Karpas-422 (cell line): ENCODE data around the gene SKAP1. TPM values are rescaled to one million over a fixed set of nuclear protein-coding genes. Genes with fewer than 3 reads are reported as not detected.
A peak's percentile ranks its signal among the peaks of the same experiment; 100 is the strongest.

Source experiments
- DNase-seq: peaks from one replicate; pipeline ENCODE4 v3.0.0-alpha.2; 2015
- H2AFZ ChIP-seq: fragments of 200-600 bp; sonication (generic); 2 replicates; pipeline ENCODE4 v1.6.1; 2014; ENCODE audit warnings: antibody characterized with exemption, low read length, mixed read lengths
- H3K27ac ChIP-seq: fragments of 200-600 bp; sonication (generic); 2 replicates; pipeline ENCODE4 v1.5.1; 2014; ENCODE audit warnings: mild to moderate bottlenecking, low read length, moderate library complexity
- H3K27me3 ChIP-seq: fragments of 200-600 bp; sonication (generic); 2 replicates; pipeline ENCODE4 v1.6.1; 2014; ENCODE audit warnings: low read length, mixed read lengths
- H3K36me3 ChIP-seq: fragments of 200-600 bp; sonication (generic); 2 replicates; pipeline ENCODE4 v1.6.1; 2014; ENCODE audit warnings: low read length, mixed read lengths; ENCODE audit not compliant: insufficient read depth
- H3K4me1 ChIP-seq: fragments of 200-600 bp; sonication (generic); 2 replicates; pipeline ENCODE4 v1.6.1; 2014; ENCODE audit warnings: mild to moderate bottlenecking, low read length, mixed read lengths
- H3K4me2 ChIP-seq: fragments of 200-600 bp; sonication (generic); 2 replicates; pipeline ENCODE4 v1.6.1; 2014; ENCODE audit warnings: low read length, low read depth, mild to moderate bottlenecking; ENCODE audit not compliant: poor library complexity, severe bottlenecking
- H3K4me3 ChIP-seq: fragments of 200-600 bp; sonication (generic); 2 replicates; pipeline ENCODE4 v1.5.1; 2014; ENCODE audit warnings: mild to moderate bottlenecking, antibody characterized with exemption, low read length, mixed read lengths
- H3K79me2 ChIP-seq: fragments of 200-600 bp; sonication (generic); 2 replicates; pipeline ENCODE4 v1.6.1; 2014; ENCODE audit warnings: mild to moderate bottlenecking, low read length, mixed read lengths
- H3K9ac ChIP-seq: fragments of 200-600 bp; sonication (generic); 2 replicates; pipeline ENCODE4 v1.6.0; 2014; ENCODE audit warnings: low read length
- H3K9me2 ChIP-seq: fragments of 200-600 bp; sonication (generic), shearing (Covaris generic); replicated peaks from 2 replicates; pipeline ENCODE4 v1.6.0; 2014; ENCODE audit warnings: mild to moderate bottlenecking, low read length, moderate library complexity; ENCODE audit not compliant: insufficient read depth
- H3K9me3 ChIP-seq: fragments of 300-700, 200-600 bp; sonication (generic); 2 replicates; pipeline ENCODE4 v1.6.1; 2014; ENCODE audit warnings: low read length, mixed read lengths
- H4K20me1 ChIP-seq: fragments of 200-600 bp; sonication (generic); 2 replicates; pipeline ENCODE4 v1.6.1; 2014; ENCODE audit warnings: mild to moderate bottlenecking, antibody characterized with exemption, low read length, low read depth; ENCODE audit not compliant: insufficient read depth
- total RNA-seq: library from RNA; depleted of rRNA; stranded (reverse); fragments of >200 nt; shearing (Covaris generic); gene quantifications from 2 replicates; pipeline ENCODE4 v1.2.3, GENCODE V29; 2014; ENCODE audit warnings: low replicate concordance

Gene SKAP1
- total RNA-seq, 1 experiment from 2014 or later, result 1.2 TPM

DNA sequence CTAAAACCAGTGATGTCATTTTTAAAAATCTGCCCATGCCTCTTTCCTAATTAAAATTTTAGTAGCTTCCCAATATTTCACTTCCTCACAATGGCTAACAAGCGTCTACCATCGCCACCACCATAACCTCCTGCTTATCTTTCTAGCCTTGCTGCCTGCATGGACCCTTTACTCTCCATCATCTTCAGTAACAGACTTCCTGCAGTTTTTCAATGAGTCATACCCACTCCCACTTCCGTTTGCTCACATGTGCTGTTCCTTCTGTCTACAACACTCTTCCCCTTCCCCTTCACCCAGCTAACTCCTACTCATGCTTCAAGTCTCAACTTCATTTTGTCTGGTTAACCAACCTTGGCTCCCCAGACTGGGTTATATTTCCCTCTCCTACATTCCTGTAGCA, 12.8 kb upstream of the SKAP1 start:
- H3K79me2 ChIP-seq, result no peaks in the 10 kb centered on the region
- no peaks in the 10 kb centered on the region for H3K9me2 ChIP-seq
- no peak overlapping the region for H3K4me3 ChIP-seq
- H3K9ac ChIP-seq, result no peak overlapping the region
- H2AFZ ChIP-seq, result no peak overlapping the region
- no peaks in the 10 kb centered on the region for H3K9me3 ChIP-seq
- H3K36me3 ChIP-seq, result no peaks in the 10 kb centered on the region
- no peaks in the 10 kb centered on the region for H3K27me3 ChIP-seq
- H3K4me2 ChIP-seq, result no peak overlapping the region
- H3K27ac ChIP-seq, result peak overlapping the region; percentile 87
- DNase-seq, result no peak
- H4K20me1 ChIP-seq, result no peaks in the 10 kb centered on the region
- peaks cover 58% of the 10 kb centered on the region for H3K4me1 ChIP-seq

DNA sequence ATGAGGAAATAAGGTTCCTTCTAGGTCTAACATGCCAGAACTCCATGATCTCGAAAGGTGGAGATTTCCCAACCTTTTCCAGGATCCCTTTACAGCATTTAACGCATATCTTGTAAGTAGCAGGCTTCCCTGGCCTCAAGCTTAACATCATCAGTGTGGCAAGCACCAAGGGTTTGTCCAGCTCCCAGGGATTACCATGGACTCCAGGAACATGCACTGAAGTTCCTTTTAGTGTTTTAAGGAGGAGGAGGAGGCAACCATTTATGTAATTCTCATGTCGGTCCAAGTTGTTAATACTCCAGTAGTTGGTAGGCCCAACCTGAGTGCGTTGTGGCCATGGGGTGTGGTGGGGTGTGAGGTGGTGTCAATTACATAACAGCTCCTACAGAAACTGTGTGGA, 11.8 kb upstream of the SKAP1 start:
- Histone ChIP-seq H3K4me3 (no peak overlapping the region), H3K27me3 (no peaks in the 10 kb centered on the region), H3K9me2 (no peaks in the 10 kb centered on the region), H3K79me2 (no peaks in the 10 kb centered on the region), H3K4me1 (peaks cover 58% of the 10 kb centered on the region), H4K20me1 (no peaks in the 10 kb centered on the region), H3K27ac (peak overlapping the region; percentile 87), H3K9me3 (no peaks in the 10 kb centered on the region), H3K4me2 (peak overlapping the region; percentile 55), H3K9ac (0 out of 2 replicates have a peak overlapping the region, but pooled peaks have one; percentile 7), H3K36me3 (no peaks in the 10 kb centered on the region), H2AFZ (peak overlapping the region; percentile 33; the same call in 1 of the 2 replicates)
- no peak for DNase-seq

DNA sequence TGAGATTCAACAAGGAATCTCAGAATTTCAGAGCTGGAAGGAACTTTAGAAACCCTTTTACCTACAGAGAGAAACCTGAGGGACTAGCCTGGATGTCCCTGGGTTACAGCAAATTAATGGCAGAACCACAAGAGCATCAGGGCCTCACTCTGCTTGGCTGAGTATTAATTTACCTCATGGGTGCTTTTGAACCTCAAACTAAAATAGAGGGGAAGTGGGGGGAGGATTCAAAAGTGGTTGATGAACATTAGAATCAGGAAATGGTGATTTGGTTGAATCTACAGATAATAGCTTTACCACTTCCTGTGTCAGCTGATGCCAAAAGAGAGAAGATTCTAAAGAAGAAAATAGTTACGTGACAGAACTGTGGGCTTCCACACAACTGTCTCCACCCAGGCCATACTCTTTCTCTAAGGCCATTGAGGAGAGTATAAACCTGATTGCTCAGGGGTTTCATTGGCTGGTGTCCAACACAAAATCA, 11.3 kb upstream of the SKAP1 start:
- Histone ChIP-seq H4K20me1 (no peaks in the 10 kb centered on the region), H3K9me3 (no peaks in the 10 kb centered on the region), H2AFZ (peak overlapping the region; percentile 33), H3K4me2 (peak overlapping the region; percentile 55), H3K27me3 (no peaks in the 10 kb centered on the region), H3K79me2 (no peaks in the 10 kb centered on the region), H3K36me3 (no peaks in the 10 kb centered on the region), H3K9me2 (no peaks in the 10 kb centered on the region), H3K4me1 (peaks cover 56% of the 10 kb centered on the region), H3K9ac (peak overlapping the region; percentile 38), H3K4me3 (peak overlapping the region; percentile 7; the same call in 1 of the 2 replicates), H3K27ac (peak overlapping the region; percentile 87)
- peak; percentile 91 for DNase-seq

DNA sequence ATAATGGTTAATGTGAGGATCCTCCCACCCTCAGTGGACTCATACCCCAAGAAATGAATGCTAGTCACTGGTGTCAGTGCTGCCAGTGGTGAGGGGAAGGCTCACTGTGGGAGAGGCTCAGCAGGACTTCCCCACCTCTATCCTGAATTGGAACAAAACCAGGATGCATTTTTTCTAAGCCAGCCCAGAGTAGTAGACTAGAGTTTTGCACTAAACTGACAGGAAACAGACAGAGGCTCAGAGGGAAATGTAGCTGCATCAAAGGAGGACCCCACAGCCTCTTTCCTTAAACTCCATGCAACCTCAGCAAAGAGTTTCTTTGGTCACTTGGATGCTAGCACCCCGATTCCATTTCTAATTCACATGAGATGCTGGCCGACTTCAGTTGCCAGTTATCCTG, 10.7 kb upstream of the SKAP1 start:
- Histone ChIP-seq H4K20me1 (no peaks in the 10 kb centered on the region), H3K9me3 (no peaks in the 10 kb centered on the region), H3K9ac (peak overlapping the region; percentile 38), H3K27ac (peak overlapping the region; percentile 87), H3K4me2 (peak overlapping the region; percentile 55), H3K36me3 (no peaks in the 10 kb centered on the region), H3K4me1 (peaks cover 50% of the 10 kb centered on the region), H3K4me3 (peak overlapping the region; percentile 7; the same call in 1 of the 2 replicates), H3K79me2 (no peaks in the 10 kb centered on the region), H3K27me3 (no peaks in the 10 kb centered on the region), H2AFZ (0 out of 2 replicates have a peak overlapping the region, but pooled peaks have one; percentile 33), H3K9me2 (no peaks in the 10 kb centered on the region)
- no peak for DNase-seq

DNA sequence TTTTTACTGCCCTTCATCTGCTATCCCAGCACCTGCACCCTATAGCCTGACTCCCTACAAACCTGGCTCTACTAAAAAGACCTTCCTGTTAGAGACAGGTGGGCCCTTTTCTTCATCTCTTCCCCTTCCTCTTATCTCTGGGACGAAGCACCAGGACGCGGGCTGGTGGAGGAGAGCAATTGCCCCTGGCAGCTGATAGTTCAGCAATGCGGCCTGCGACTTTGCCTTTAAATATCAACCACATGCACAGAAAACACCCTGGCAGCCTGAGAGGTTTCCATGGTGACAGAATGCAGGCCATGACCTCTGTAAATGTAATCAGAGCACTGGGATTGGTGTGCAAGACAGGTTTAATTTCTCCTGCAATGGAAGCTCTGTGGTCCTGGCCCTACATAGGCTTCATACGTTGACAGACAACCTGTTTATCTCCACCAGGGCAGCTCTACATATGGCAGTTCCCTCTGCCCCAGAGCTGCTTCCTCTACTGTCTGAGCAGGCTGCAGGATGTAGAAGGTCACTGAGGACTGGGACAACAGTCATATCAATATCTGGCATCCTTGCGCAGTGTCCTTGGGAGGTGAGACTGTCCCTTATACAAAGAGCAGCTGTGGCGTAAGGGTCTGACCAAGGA, 10.0 kb upstream of the SKAP1 start:
- Histone ChIP-seq H3K9ac (no peak overlapping the region), H3K79me2 (no peaks in the 10 kb centered on the region), H3K4me2 (no peak overlapping the region), H3K27me3 (no peaks in the 10 kb centered on the region), H3K9me3 (no peaks in the 10 kb centered on the region), H3K27ac (no peak overlapping the region), H3K36me3 (no peaks in the 10 kb centered on the region), H2AFZ (no peak overlapping the region), H3K4me1 (peaks cover 43% of the 10 kb centered on the region), H4K20me1 (no peaks in the 10 kb centered on the region), H3K9me2 (no peaks in the 10 kb centered on the region), H3K4me3 (no peak overlapping the region)
- peak; percentile 46 for DNase-seq

DNA sequence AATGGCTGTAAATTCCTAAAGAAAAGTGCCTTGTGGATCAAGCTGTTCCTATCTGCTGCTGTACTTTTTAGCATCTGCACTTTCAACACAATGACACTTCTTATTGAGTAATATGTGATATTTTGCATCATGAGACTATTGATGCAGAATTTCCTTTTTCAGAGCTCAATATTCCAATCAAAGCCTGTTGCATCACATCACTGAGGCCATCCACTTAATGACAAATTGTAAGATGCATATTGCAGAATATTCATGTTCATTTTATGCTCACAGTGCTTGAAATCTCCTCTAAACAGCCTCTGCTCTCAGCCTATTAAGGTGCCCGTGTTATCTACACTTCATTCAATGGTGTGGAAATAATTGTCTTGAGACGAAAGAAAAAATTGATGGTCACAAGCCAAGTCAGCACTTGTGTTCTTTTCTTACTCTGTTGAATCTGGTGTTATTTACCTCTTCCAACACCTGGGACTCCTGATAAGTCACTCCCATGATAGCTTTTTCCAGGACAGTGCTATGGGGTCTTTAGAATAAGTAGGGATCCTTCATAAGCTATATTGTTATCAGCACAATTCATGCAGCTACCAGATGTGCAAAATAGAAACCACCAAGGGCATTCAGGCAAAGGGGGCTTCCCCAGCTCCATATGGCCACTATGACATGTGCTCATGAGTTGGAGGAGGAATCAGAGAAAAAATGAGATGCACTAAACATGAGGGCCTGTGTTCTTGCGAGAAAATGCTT, 9.3 kb upstream of the SKAP1 start:
- H3K4me2 ChIP-seq, result no peak overlapping the region
- H3K9me3 ChIP-seq, result no peaks in the 10 kb centered on the region
- no peak overlapping the region for H3K9ac ChIP-seq
- H4K20me1 ChIP-seq, result no peaks in the 10 kb centered on the region
- no peaks in the 10 kb centered on the region for H3K9me2 ChIP-seq
- peak; percentile 34 for DNase-seq
- H3K4me3 ChIP-seq, result no peak overlapping the region
- H3K27ac ChIP-seq, result no peak overlapping the region
- no peaks in the 10 kb centered on the region for H3K79me2 ChIP-seq
- peaks cover 36% of the 10 kb centered on the region for H3K4me1 ChIP-seq
- no peaks in the 10 kb centered on the region for H3K36me3 ChIP-seq
- no peak overlapping the region for H2AFZ ChIP-seq
- H3K27me3 ChIP-seq, result no peaks in the 10 kb centered on the region

DNA sequence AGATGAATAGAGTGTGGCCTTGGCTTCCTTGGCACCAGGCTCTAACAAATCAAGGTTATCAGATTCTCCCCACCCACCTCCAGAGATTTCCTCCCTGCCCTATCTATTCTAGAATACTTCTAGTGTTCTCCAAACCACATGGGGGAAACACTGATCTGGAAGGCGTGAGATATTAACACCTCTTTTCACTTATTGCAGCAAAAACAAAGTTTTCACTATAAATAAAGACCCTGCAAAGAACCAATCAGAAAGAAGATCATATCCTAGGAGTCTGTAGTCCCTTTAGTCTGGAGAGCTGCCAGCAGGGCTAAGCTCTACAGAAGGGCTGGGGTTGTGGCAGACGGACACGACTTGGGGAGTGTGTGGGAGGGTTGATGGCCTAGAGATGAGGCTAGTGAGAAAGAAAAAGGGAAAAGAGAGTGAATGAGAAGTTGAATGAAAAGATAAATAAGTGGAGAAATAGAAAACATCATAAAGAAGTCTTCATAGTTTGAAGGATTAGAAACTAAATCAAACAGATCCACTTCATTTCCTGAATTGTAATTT, 8.6 kb upstream of the SKAP1 start:
- H3K27ac ChIP-seq, result no peak overlapping the region
- no peak overlapping the region for H2AFZ ChIP-seq
- H3K27me3 ChIP-seq, result no peaks in the 10 kb centered on the region
- H3K9ac ChIP-seq, result no peak overlapping the region
- peak; percentile 20 for DNase-seq
- no peaks in the 10 kb centered on the region for H3K9me3 ChIP-seq
- no peak overlapping the region for H3K4me3 ChIP-seq
- no peaks in the 10 kb centered on the region for H4K20me1 ChIP-seq
- no peak overlapping the region for H3K4me2 ChIP-seq
- no peaks in the 10 kb centered on the region for H3K36me3 ChIP-seq
- H3K9me2 ChIP-seq, result no peaks in the 10 kb centered on the region
- no peaks in the 10 kb centered on the region for H3K79me2 ChIP-seq
- H3K4me1 ChIP-seq, result peaks cover 34% of the 10 kb centered on the region

DNA sequence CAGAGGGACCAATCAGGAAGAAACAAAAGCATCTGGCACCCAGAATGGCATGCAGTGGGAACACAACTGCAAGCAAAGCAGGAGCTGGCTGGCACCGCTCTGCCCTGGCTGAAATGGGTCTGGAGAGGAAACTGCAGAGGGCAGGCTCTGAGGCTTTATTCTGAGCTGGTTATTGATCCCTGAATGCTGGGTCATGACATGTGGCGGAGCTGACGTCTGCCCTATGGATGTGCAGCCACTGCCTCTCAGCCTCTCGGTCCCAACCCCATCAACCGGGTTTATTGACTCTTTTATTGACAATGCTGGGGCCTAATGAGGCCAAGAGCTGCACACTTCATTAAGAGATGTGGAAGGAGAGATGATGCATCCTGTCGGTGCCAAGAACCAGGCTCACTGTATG, 3.9 kb upstream of the SKAP1 start:
- H3K27me3 ChIP-seq, result no peaks in the 10 kb centered on the region
- no peak overlapping the region for H3K9ac ChIP-seq
- peaks cover under 1% of the 10 kb centered on the region; the same call in 1 of the 2 replicates for H3K4me1 ChIP-seq
- H3K4me2 ChIP-seq, result no peak overlapping the region
- no peak overlapping the region for H2AFZ ChIP-seq
- no peaks in the 10 kb centered on the region for H3K9me2 ChIP-seq
- no peaks in the 10 kb centered on the region for H3K79me2 ChIP-seq
- no peak for DNase-seq
- H3K27ac ChIP-seq, result no peak overlapping the region
- H3K9me3 ChIP-seq, result no peaks in the 10 kb centered on the region
- H4K20me1 ChIP-seq, result no peaks in the 10 kb centered on the region
- no peaks in the 10 kb centered on the region for H3K36me3 ChIP-seq
- H3K4me3 ChIP-seq, result no peak overlapping the region
